ENCODE data around the gene SLC13A5.
"Not testable (repeated sequence)": the region's sequence is repeated elsewhere in the genome, so short reads cannot be mapped to it uniquely, and the experiment has no call there.

GRCh38 chr17:6658411-6658810 is 54.8 kb downstream of the SLC13A5 start:
- not testable (repeated sequence) for TF ChIP-seq CTCF, EZH2, EZH2phosphoT487 (IDR thresholded peaks at IDR 0.05)
